Measurements from ENCODE around the gene NLK.

DNA sequence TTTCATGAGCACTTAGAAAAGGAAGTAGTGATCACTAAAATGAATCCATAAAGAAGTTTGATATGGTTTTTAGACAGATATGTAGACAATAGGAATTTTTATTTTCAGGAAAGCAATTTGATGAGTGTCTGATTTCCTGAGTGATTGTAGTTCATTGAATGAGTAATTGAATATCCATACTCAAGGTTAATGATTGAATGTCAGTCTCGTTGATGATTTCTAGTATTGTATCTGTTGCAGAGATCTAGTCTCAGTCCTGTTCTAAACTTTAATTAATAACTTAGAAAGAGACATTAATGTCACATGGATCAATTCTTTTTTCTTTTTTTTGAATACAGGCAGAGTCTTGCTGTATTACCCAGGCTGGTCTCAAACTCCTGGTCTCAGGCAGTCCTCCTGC is 78.3 kb downstream of the NLK start:
- TF ChIP-seq SUZ12 (IDR thresholded peaks at IDR 0.05; ENCODE audit: low read depth, low read length) (no peak), CHD2 (IDR thresholded peaks at IDR 0.05; ENCODE audit: low read depth, low read length) (no peak), DR1 (CRISPR knock-in tag; IDR thresholded peaks at IDR 0.05) (no peak)
- TF ChIP-seq, protein P1, sequence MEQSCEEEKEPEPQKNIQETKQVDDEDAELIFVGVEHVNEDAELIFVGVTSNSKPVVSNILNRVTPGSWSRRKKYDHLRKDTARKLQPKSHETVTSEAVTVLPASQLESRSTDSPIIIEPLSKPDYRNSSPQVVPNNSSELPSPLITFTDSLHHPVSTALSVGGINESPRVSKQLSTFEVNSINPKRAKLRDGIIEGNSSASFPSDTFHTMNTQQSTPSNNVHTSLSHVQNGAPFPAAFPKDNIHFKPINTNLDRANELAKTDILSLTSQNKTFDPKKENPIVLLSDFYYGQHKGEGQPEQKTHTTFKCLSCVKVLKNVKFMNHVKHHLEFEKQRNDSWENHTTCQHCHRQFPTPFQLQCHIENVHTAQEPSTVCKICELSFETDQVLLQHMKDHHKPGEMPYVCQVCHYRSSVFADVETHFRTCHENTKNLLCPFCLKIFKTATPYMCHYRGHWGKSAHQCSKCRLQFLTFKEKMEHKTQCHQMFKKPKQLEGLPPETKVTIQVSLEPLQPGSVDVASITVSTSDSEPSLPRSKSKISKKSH (CRISPR knock-in tag; IDR thresholded peaks at IDR 0.05; ENCODE audit: borderline replicate concordance) = no peak
